K562 (cell line): ENCODE data around the gene GPX6. TPM values are rescaled to one million over a fixed set of nuclear protein-coding genes. Genes with fewer than 3 reads are reported as not detected.
A peak's percentile ranks its signal among the peaks of the same experiment; 100 is the strongest.

Source experiments
- ATAC-seq: fragments of 200-7000 bp; cut with Tn5 transposase; 3 replicates; pipeline ENCODE4 v1.9.1; 2020; ENCODE audit warnings: moderate library complexity
- BruUV-seq: library from RNA; stranded (reverse); fragments of 400-500 nt; replicated peaks from 2 replicates; lab custom pipeline; 2021; lab: Mats Ljungman, UMichigan
- CTCF ChIA-PET: fragments of 300-600 bp; formaldehyde crosslinking; extraction: SDS; loops from one replicate; lab custom pipeline; 2021; ENCODE audit warnings: low intra/inter-chr PET ratio; lab: Yijun Ruan, JAX
- POLR2A ChIA-PET: fragments of 300-600, 350-650 bp; sonication (Branson Sonifier 250); formaldehyde crosslinking; extraction: SDS; loops from one replicate; lab custom pipeline; 2021; ENCODE audit warnings: antibody characterized with exemption, inconsistent platforms; lab: Yijun Ruan, JAX
- DNase-seq, 4 experiments: peaks; one replicate each; pipeline versions ENCODE4 v3.0.0 to v3.0.0-alpha.2; 2011 to 2018; ENCODE audit warnings: low spot score in 3 of 4, mixed read lengths in 3 of 4; ENCODE audit errors: extremely low read depth in 1 of 4
- FAIRE-seq: peaks from 2 replicates; lab custom pipeline; 2011; peaks lifted over from hg19 to GRCh38; lab: Jason Lieb, UNC
- H2AFZ ChIP-seq: 2 replicates; pipeline ENCODE4 v1.6.0; 2011; ENCODE audit warnings: low read depth, low read length, control low read depth, inconsistent platforms
- H3K27ac ChIP-seq: fragments of 200-600 bp; 3 replicates; pipeline ENCODE4 v1.8.0; 2011; ENCODE audit warnings: low read depth, mild to moderate bottlenecking, control low read depth, inconsistent platforms, low read length, moderate library complexity, mixed read lengths; ENCODE audit errors: extremely low read depth
- H3K27me3 ChIP-seq, 2 experiments: fragments of 300-600 bp in 1 of 2; 2 replicates in 1 of 2; 3 replicates in 1 of 2; pipeline versions ENCODE4 v1.6.0 to v1.8.0; 2011; ENCODE audit warnings: inconsistent platforms in 2 of 2, low read length in 2 of 2, mild to moderate bottlenecking in 1 of 2, mixed read lengths in 1 of 2, moderate library complexity in 1 of 2; ENCODE audit not compliant: control insufficient read depth in 2 of 2, insufficient read depth in 2 of 2
- H3K36me3 ChIP-seq: fragments of 300-600 bp; 3 replicates; pipeline ENCODE4 v1.8.0; 2011; ENCODE audit warnings: mild to moderate bottlenecking, low read length, inconsistent platforms; ENCODE audit not compliant: control insufficient read depth, insufficient read depth
- H3K4me1 ChIP-seq, 2 experiments: fragments of 200-600 bp in 1 of 2; replicated peaks in 1 of 2; 2 replicates in 1 of 2; 3 replicates in 1 of 2; pipeline versions ENCODE4 v1.5.1 to v1.8.0; 2011; ENCODE audit warnings: inconsistent platforms in 2 of 2, low read length in 2 of 2, mild to moderate bottlenecking in 1 of 2, mixed read lengths in 1 of 2, moderate library complexity in 1 of 2; ENCODE audit not compliant: control insufficient read depth in 2 of 2, insufficient read depth in 2 of 2
- H3K4me2 ChIP-seq: 2 replicates; pipeline ENCODE4 v1.6.1; 2011; ENCODE audit warnings: low read length, control low read depth, inconsistent platforms, mixed read lengths; ENCODE audit not compliant: insufficient read depth
- H3K4me3 ChIP-seq: fragments of 200-600 bp; sonication (generic), shearing (Covaris generic); 2 replicates; pipeline ENCODE4 v1.5.1; 2016; ENCODE audit warnings: control low read depth, inconsistent platforms
- H3K79me2 ChIP-seq: fragments of 200-600 bp; 3 replicates; pipeline ENCODE4 v1.8.0; 2011; ENCODE audit warnings: low read length, inconsistent platforms; ENCODE audit not compliant: control insufficient read depth, insufficient read depth
- H3K9ac ChIP-seq, 2 experiments: 2 replicates each; pipeline versions ENCODE4 v1.6.0 to v1.6.1; 2011; ENCODE audit warnings: low read depth in 2 of 2, low read length in 2 of 2, control low read depth in 1 of 2, inconsistent platforms in 1 of 2, mild to moderate bottlenecking in 1 of 2, mixed read lengths in 1 of 2; ENCODE audit not compliant: insufficient read depth in 1 of 2
- H3K9me1 ChIP-seq: one replicate; pipeline ENCODE4 v1.6.0; 2011; ENCODE audit warnings: inconsistent platforms, mild to moderate bottlenecking, low read length, moderate library complexity; ENCODE audit not compliant: control insufficient read depth, insufficient read depth
- H3K9me3 ChIP-seq: replicated peaks from 2 replicates; pipeline ENCODE4 v1.5.1; 2011; ENCODE audit warnings: low read depth, low read length, inconsistent platforms; ENCODE audit not compliant: control insufficient read depth, insufficient read depth
- H4K20me1 ChIP-seq: replicated peaks from 2 replicates; pipeline ENCODE4 v1.6.1; 2011; ENCODE audit warnings: low read length, inconsistent platforms, mixed read lengths; ENCODE audit not compliant: control insufficient read depth, insufficient read depth
- CHD7 ChIP-seq: fragments of 200-600 bp; sonication (generic); IDR thresholded peaks from one replicate; pipeline ENCODE4 v1.6.1; 2012; ENCODE audit warnings: mild to moderate bottlenecking, low read depth, low read length, inconsistent platforms
- ESRRB ChIP-seq: fragments of 250-450 bp; sonication (Bioruptor Pico); IDR thresholded peaks from 2 replicates; pipeline ENCODE4 v1.5.0; 2020; ENCODE audit warnings: mild to moderate bottlenecking, moderate library complexity, borderline replicate concordance
- KDM4B ChIP-seq, 2 experiments: fragments of 450-650 bp in 1 of 2; sonication (generic) in 1 of 2; IDR thresholded peaks; 2 replicates each; pipeline ENCODE4 v1.6.1; 2016 to 2017; ENCODE audit warnings: borderline replicate concordance in 2 of 2, antibody characterized with exemption in 1 of 2, low read depth in 1 of 2, mild to moderate bottlenecking in 1 of 2
- PYGO2 ChIP-seq: fragments of 450-650 bp; IDR thresholded peaks from 2 replicates; pipeline ENCODE4 v1.6.1; 2016; ENCODE audit warnings: mild to moderate bottlenecking, missing genetic modification characterization, moderate library complexity, missing compliant biosample characterization
- RNF2 ChIP-seq: sonication (generic); IDR thresholded peaks from 2 replicates; pipeline ENCODE4 v1.6.1; 2016
- YY1 ChIP-seq, 3 experiments: IDR thresholded peaks; 2 replicates each; pipeline ENCODE4 v1.6.1; 2011; ENCODE audit warnings: low read length in 2 of 3, mild to moderate bottlenecking in 2 of 3, moderate library complexity in 2 of 3, borderline replicate concordance in 1 of 3, control low read depth in 1 of 3, low read depth in 1 of 3; ENCODE audit not compliant: insufficient read depth in 3 of 3, insufficient replicate concordance in 2 of 3, control insufficient read depth in 1 of 3, insufficient read length in 1 of 3; ENCODE audit errors: extremely low read depth in 1 of 3
- ZC3H8 ChIP-seq: fragments of 450-650 bp; IDR thresholded peaks from 2 replicates; pipeline ENCODE4 v1.6.1; 2017
- ZFPM2 ChIP-seq: fragments of 250-450 bp; sonication (Bioruptor Pico); IDR thresholded peaks from 2 replicates; pipeline ENCODE4 v1.5.1; 2022; ENCODE audit warnings: mild to moderate bottlenecking
- WGBS: fragments of 100-300 bp; shearing (Covaris generic); methylation state at CpG from one replicate; pipeline ENCODE4 v1.1.6; 2016; ENCODE audit warnings: low coverage, mixed read lengths; ENCODE audit not compliant: insufficient coverage; ENCODE audit errors: missing lambda C conversion rate; 5-methylcytosine and 5-hydroxymethylcytosine counted together
- in situ Hi-C: fragments of 300-500 bp; cut with MboI; formaldehyde crosslinking; loops from 4 replicates; pipeline ENCODE4 v1.15.0; 2018; ENCODE audit warnings: inconsistent platforms, mixed read lengths
- intact Hi-C: fragments of 100-400 bp; cut with micrococcal nuclease; formaldehyde crosslinking; loops from 2 replicates; pipeline ENCODE4 v1.14.2; 2022
- polyA plus RNA-seq, 8 experiments: library from polyadenylated mRNA; depleted of rRNA in 4 of 8; stranded (reverse) in 5 of 8; unstranded in 3 of 8; fragments of >200 nt; fragmentation: Nextera tagmentation in 2 of 8; fragmentation: Illumina TruSeq in 1 of 8; extraction: Ambion mirVana in 2 of 8; extraction: Trizol in 1 of 8; gene quantifications; 2 replicates each; pipeline versions ENCODE4 v1.2.1 to v1.2.3, GENCODE V29; 2011 to 2014; ENCODE audit warnings: inconsistent platforms in 1 of 8, missing spikeins in 1 of 8
- total RNA-seq, 7 experiments: library from RNA; depleted of rRNA in 6 of 7; stranded (reverse); fragments of >200 nt in 6 of 7; fragmentation: Illumina TruSeq in 2 of 7; extraction: Trizol in 2 of 7; gene quantifications; 2 replicates each; pipeline versions ENCODE4 v1.2.1 to v1.2.3, GENCODE V29; 2011 to 2021; ENCODE audit warnings: low replicate concordance in 1 of 7

The GPX6 gene
- total and polyA plus RNA-seq, 9 of the 15 experiments (the other 6 are each of a cell fraction or from before 2014, with no cell fraction given) = not detected

GRCh38 chr6:28542440-28543296, 27.1 kb upstream of the GPX6 start:
- no peaks in the 10 kb centered on the region for H3K27me3 ChIP-seq
- no peaks in the 10 kb centered on the region for H3K36me3 ChIP-seq
- H3K4me3 ChIP-seq = peak overlapping the region; percentile 49
- peaks cover 19 to 30% of the 10 kb centered on the region in 2 experiments for H3K4me1 ChIP-seq
- H4K20me1 ChIP-seq = no peaks in the 10 kb centered on the region
- POLR2A ChIA-PET = interaction anchor here (0.6 to 1.9 kb wide), 29 partner anchors 10 to 1409 kb away, joined by 3 to 17 read pairs (median 4); partner anchors contain the start of gene ZSCAN12
- intact Hi-C loops = loop anchor here (2.0 kb wide), 4 partner anchors 46 to 142 kb away; no protein-coding TSS in a partner anchor
- no peaks in the 10 kb centered on the region for H3K79me2 ChIP-seq
- CTCF ChIA-PET = interaction anchor here (0.6 to 0.8 kb wide), 3 partner anchors 18 to 187 kb away, joined by 3 to 5 read pairs (median 3); no protein-coding TSS in a partner anchor
- WGBS = 3% methylated on average over 30 of the region's 30 CpGs
- in situ Hi-C loops = no loop called here
- H3K4me2 ChIP-seq = peak overlapping the region; percentile 98
- ATAC-seq (peak; percentile 95), FAIRE-seq (peak; percentile 92), DNase-seq (peak; percentile 90 to 98 (median 92))
- peak overlapping the region; percentile 88 for H3K27ac ChIP-seq
- no peaks in the 10 kb centered on the region for H3K9me3 ChIP-seq
- H3K9me1 ChIP-seq = no peaks in the 10 kb centered on the region
- TSS peak; percentile 100 for BruUV-seq
- H2AFZ ChIP-seq = peak overlapping the region; percentile 95
- H3K9ac ChIP-seq = peak overlapping the region; percentile 78 to 81; a peak in 3 of 4 replicates
- no peak for TF ChIP-seq ZFPM2 (CRISPR knock-in tag)
- no peak for TF ChIP-seq PYGO2 (tag)
- TF ChIP-seq ZC3H8 = no peak
- TF ChIP-seq ESRRB (CRISPR knock-in tag) = 0 out of 2 replicates have a peak, but pooled peaks have one; percentile 24
- peak in 1 of 2 experiments; percentile 82; a peak in 2 of 4 replicates for TF ChIP-seq KDM4B (IDR thresholded peaks at IDR 0.05; ENCODE audit: borderline replicate concordance in 2 of 2, low read depth in 1 of 2)
- no peak for TF ChIP-seq CHD7
- peak; percentile 43 for TF ChIP-seq RNF2
- TF ChIP-seq YY1 (IDR thresholded peaks at IDR 0.05; ENCODE audit: borderline replicate concordance in 1 of 3, control insufficient read depth in 1 of 3, extremely low read depth in 1 of 3, insufficient read depth in 3 of 3, insufficient read length in 1 of 3, insufficient replicate concordance in 2 of 3, low read depth in 1 of 3, low read length in 2 of 3) = peak in 2 of 3 experiments; percentile 25 to 62
